Muscle of arm (tissue), 12 donors: ENCODE measurements around the gene TMEM123. TPM values are rescaled to one million over a fixed set of nuclear protein-coding genes. Genes with fewer than 3 reads are reported as not detected.

Source experiments
- DNase-seq: peaks from one replicate; pipeline ENCODE4 v3.0.0-alpha.2; 2013
- polyA plus RNA-seq, 12 donors: library from polyadenylated mRNA; unstranded; fragments of 120-200 nt; gene quantifications; one replicate each; pipeline ENCODE4 v1.2.1, GENCODE V29; 2013; ENCODE audit not compliant: insufficient read length in 12 of 12

TMEM123 gene
- polyA plus RNA-seq, 12 donors: 150 to 233 (median 194) TPM; not detected in 1

DNA sequence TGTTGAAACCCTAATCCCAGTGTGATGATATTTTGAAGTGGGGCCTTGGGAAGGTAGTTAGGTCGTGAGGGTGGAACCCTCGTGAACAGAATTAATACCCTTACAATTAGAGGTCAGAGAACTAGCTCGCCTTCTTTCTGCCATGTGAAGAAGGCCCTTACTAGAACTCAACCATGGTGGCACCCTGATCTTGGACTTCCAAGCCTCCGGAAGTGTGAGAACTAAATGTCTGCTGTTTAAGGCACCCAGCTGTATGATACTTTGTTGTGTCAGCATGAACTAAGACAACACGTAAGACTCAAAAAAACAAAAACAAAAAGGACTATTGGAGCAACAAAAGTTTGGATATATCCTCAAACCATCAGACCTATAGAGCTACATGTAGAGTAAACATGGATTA lies 52.0 kb downstream of the TMEM123 start:
- no peak for DNase-seq

DNA sequence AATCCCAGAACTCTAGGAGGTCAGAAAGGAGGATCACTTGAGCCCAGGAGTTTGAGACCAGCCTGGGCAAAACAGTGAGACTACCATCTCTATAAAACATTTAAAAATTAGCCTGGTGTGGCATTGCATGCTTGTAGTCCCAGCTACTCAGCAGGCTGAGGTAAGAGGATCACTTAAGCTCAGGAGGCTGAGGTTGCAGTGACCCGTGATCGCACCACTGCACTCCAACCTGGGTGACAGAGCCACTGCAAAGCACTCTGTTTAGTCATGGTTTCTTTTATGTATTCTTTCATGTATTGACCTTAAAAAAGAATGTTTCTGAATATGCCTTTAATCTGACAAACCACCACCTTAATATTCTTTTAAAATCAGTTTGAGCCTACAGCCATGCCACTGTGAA lies 53.4 kb downstream of the TMEM123 start:
- DNase-seq: no peak

DNA sequence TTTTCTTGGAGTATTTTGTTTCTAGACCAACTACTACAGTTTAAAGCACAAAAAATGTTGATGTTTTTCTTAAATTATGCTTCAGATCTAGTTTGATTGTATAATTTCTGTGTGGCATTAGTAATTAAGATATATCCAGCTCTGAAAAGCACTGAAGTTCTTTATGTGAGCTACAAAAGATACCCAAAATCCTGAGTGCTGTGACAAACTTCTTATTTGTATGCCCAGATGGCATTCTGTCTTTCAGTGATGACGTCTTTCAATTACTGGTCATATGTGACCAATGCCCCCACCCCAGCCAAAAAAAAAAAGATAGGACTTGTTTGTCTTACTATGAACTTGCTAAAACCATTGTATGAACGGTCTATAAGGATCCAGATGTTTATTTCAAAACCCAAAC lies 54.3 kb downstream of the TMEM123 start:
- DNase-seq: no peak

DNA sequence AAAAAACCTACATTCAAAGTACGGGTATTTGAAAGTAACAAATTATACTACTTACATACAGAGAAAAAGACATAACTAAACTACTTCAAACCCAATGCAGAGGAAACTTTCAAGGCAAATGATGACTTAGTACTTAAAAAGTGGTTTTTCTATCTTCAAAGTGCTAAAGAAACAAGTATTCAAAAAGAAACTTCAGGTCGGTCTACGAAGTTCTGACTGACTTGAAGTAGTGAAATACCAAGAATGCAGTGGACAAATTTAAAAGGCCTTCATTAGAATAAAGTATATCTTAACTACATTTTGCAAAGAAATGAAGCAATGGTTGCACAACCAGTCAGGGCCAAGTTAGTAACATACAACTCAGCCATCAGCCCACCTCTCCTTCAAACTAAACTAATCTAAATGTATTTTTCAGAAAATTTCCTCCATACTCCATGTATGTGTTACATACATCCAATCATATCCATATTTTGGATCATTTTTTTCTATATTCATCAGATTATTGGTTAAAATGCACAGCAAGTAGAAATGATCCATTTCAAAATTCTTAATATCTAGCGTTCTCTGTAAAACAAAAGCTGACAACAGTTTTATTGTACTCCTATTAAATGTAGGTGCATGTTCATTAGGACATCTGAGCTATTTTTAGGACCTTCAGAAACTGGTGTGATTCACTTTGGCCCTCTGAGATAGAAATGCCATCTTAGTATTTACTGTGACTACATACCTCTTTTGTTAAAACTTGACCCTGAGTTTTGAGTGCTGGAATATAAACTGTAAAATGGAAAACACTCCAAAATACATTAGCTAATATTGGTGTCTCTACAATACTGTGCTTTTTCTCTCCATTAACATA lies 55.6 kb downstream of the TMEM123 start:
- no peak for DNase-seq

DNA sequence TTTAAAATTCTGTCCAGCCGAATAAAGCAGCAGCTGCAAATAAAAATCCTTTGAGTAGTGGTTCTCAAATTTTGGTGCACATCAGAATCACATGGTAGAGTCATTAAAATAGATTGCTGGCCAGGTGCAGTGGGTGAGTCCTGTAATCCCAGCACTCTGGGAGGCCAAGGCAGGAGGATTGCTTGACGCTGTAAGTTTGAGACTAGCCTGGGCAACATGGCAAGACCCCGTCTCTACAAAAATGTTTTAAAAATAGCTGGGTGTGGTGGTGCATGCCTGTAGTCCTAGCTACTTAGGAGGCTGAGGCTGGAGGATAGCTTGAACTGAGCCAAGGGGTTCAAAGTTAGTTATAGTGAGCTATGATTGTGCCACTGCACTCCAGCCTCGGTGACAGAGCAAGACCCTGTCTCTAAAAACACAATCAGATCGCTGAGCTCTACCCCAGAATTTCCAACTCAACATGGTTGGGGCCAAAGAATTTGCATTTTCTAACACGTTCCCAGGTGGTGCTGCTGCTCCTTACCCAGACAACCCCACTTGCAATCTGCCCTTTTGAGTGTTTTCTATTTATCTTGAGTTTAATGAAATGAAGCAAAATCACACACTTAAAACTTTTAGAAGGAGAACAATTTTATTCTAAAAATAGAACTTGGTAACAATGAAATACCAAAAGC lies 56.7 kb downstream of the TMEM123 start:
- no peak for DNase-seq

DNA sequence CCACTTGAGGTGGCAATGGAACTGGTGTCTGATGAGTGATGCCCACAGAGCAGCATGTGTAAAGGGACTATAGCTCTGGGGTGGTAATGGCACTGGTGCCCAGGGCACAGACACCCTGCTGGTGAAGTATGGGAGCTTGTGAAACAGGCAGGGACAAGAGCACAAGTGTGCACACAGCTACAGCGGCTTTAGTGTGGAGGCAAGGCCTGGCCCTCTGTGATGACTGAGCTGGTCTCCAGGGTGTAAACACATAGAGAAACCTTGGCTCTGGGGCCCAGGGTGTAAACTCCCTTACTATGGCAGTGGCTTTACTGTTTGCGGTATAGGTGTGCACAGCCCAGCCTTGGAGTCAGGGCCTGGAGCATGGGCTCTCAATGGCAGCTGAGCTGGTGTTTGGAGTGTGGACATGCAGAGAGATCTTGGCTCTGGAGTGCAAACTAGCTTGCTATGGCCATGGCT lies 59.3 kb downstream of the TMEM123 start:
- DNase-seq: no peak

DNA sequence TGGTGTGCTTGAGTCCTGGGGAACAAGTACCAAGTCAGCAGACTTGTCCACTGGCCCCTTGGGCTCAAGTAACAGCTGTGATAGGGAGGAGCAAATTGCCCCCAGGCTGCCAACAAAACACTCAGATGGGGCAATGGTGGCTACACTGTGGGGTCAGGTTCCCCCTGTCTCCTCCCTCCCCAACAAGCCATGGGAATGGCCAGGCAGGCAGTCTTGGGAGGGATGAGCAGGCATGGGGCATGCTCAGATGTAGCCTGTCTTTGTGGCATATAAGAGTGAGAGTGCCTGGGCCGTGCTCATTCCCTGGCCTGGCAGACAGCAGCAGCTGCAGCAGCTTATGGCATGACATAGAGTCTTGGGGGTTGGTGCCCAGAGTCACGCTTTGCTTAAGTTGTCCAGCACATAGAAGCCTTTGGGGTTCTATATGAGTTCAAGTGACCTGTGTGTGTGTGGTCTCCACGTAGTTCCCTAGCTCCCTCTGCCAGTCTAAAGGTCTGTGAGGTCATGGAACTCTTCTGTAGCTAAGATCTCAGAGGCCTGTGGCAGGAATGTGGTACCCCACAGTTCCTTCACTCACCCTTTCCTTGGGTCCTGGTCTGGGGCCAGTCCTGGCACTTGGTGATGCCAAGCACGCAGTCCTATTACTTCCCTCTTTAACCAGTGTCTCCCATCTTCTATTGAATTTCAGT lies 60.9 kb downstream of the TMEM123 start:
- no peak for DNase-seq

DNA sequence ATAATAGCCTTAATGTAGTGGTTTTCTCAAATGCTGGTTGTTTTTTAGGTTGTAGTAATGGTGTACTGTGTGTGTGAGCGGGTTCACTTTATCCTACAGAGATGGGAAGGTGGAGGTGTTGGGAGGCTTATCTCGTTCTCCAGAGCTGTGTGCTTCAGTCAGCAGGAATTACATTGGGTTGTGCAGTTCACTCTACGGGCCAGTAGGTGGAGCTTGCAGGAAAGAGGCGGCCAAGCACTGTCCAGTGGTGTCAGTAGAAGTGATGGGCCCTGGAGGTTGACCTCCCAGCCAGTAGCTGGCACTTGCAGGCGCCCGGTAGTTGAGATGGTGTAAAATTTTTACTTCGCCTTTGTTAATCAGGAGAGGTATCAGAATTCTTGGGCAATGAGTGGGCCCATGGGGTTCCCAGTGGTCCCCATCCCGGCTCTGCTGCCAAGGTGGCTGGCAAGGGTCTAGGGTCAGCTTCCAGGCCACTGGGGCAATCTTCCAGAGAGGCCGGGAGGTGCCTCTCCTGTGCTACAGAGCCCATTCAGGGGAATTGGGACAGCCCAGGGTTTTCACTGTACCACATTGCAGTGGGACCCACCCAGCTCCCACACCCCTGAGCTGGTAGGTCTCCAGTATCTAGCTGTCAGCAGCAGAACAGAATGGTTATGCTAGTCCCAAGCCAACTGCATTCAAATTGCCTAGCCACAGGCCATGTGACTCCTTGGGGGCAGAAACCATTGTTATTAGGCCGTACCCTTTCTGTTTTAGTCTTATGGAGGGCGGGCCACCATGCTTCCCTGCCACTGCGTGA lies 61.7 kb downstream of the TMEM123 start:
- peak; percentile 16 for DNase-seq

DNA sequence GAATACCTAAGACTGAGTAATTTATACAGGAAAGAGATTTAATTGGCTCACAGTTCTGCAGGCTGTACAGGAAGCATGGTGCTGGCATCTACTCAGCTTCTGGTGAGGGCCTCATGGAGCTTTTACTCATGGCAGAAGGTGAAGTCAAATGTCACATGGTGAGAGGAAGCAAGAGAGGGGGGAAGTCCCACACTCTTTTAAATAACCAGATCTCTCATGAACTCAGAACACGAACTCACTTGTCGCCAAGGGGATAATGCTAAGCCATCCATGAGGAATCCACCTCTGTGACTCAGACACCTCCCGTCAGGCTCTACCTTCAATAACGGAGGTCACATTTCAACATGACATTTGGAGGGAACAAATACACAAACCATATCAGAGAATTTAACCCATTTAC lies 63.3 kb downstream of the TMEM123 start:
- DNase-seq: no peak

DNA sequence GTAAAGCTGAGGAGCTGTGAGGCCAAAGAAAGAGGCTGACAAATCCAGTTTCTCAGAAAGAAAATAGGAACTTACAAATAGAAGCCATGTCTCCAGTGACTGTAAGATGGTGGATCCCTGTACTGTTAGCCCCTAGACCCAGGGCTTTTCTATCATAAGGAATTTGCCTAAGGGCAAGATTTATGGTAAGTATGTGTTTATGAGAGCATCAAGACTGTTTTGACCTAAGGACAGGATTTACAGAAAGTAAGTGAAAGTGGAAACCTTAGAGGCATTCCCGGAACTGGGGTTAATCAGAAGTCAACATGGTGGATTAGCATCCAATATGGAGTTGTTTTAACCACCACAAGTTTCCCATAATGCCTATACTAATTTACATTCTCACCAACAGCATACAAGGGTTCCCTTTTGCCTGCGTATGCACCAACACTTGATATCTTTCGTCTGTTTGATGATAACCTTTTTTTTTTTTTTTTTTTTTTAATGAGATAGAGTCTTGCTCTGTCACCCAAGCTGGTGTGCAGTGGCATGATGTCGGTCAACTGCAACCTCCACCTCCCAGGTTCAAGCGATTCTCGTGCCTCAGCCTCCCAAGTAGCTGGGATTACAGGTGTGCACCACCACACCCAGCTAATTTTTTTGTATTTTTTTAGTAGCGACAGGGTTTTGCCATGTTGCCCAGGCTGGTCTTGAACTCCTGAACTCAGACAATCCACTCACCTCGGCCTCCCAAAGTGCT lies 65.4 kb downstream of the TMEM123 start:
- no peak for DNase-seq

DNA sequence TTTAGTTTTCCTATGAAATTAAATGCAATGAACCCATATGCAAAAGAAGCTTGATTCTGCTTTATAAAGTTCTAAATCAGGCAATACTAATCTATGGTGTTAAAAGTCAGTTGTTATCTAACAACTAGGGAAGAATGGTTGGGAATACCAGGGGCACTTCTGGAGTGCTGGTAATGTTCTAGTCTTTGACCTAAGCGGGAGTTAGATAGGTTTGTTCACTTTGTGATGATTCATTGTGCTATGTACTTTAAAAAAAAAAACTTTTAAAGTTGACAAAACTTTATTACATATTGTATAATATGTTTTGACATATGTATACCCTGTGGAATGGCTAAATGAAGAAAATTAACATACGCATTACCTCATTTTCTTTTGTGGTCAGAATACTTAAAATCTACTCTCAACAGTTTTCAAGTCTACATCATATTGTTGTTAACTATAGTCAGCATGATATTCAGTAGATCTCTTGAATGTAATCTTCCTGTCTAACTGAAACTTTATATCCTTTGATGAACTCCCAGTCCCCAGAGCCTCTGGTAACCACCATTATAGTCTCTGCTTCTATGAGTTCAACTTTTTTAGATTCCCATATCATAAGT lies 66.3 kb downstream of the TMEM123 start:
- DNase-seq: no peak

DNA sequence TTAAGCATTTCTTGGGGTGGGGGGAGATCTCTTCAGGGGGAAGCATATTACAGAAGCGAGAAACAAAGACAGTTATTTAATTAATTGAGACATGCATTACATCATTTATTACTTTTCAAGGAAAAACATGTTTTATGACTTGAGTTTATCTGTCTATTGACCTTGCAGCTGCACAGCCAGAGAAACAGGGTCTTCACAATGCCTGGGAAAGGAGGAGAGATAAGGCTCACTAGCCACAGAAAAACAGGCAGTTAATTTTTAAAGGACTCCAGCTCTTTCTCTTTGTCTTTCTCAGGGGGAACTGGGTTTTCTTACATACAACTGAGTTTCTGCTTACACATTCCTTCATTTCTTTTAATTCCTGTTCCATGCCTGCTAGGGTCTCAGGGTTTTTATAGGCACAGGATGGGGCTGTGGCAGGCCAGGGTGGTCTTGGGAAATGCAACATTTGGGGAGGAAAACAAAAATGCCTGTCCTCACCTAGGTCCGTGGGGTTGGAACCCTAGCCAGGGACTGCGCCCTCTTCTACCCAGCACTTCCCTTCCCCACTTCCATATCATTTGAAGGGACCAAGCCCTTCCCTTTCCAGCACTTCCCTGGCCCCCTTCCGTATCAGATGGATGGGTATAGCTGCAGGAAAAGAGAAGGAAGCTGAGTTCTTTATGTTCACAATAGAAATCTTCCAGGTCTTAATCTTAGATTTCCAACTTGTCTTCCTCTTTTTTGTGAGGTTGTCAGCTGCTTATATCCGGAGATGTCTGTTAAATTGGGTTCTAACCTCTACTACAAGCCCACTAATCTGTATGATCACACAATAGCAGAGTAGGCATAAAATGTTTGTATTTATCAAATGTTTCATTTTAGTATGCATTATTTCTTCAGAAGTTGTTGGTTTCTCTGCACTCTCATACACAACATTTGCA lies 67.2 kb downstream of the TMEM123 start:
- no peak for DNase-seq

DNA sequence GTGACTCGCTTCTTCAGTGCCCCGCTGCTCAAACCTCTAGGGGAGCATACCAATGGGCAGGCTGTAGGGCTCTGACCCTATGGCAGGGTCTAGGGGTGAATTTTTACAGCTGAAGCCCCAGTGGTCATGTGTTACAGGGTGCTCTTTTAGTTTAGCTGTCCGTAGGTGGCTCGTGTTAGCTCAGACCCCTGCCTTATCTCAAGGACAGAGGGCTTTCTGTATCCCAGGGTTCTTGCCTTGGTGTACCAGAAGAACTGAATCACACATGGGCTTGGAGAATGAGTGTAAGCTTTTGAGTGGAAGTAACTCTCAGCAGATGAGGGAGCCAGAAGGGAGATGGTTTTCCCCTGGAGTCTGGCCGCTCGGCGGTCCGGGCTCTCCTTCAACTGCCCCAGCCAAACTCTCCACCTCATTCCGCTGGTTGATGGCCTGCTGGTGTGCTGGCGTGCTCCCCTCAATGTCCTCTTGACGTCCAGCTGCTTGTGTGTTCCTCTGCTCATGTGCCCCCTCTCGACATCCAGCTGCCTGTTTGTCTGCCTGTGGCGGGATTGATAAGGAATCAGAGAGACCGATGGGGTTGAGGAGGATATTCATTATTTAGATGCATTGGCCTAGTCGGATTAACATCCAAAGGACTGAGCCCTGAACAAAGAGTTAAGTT lies 68.0 kb downstream of the TMEM123 start:
- DNase-seq: no peak

DNA sequence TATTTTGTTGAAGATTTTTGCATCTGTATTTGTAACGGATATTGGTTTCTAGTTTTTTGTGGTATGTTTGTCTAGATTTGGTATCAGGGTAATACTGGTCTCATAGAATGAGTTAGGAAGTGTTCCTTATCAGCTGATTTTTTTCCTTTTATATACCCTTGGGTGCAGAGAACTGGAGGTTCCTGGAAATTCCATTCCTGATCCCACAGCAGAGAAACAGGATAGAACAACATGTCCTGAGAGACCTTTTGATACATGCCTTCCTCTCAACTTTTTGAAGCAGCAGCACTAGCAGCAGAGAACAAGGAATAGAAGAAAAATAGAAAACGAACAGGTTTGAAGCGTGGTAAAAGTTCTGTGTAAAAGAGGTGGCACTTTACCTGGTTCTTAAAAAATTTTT lies 68.7 kb downstream of the TMEM123 start:
- no peak for DNase-seq

DNA sequence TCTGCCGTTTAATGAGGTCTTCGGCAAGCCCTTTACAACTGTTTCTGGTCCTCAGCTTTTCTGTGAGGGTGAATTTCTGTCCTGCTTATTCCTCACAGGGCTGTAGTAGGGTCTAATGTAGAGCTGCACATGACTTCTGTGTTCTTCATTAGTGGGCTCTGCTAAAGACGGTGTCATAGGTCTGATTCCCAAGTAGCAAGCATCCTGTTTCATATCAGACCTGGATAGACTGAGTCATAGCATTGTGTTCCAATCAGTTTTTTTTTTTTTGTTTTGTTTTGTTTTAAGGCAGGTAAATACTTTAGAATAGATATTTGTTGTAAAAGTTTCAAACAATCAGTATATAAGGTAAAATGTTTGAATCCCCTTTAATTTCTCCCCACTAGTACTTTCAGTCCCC lies 70.2 kb downstream of the TMEM123 start:
- no peak for DNase-seq

DNA sequence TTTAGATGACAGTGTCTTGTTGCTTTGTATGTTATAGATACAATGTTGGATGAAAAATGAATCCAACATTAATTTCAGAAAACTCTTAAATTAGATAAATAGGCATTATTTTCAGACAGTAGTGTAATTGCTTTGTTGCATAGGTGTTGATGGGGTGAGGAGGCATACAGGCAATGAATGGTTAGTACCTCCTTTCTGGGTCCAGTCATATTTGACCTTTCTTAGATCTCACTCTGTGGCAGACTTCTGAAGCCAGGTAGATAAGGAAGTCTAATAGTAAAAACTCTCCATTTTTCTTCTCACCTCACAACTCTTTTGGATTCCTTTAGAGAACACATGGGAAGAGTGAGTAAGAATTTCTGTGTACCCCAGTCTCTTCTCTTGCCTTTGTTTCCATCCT lies 73.7 kb downstream of the TMEM123 start:
- DNase-seq: no peak

DNA sequence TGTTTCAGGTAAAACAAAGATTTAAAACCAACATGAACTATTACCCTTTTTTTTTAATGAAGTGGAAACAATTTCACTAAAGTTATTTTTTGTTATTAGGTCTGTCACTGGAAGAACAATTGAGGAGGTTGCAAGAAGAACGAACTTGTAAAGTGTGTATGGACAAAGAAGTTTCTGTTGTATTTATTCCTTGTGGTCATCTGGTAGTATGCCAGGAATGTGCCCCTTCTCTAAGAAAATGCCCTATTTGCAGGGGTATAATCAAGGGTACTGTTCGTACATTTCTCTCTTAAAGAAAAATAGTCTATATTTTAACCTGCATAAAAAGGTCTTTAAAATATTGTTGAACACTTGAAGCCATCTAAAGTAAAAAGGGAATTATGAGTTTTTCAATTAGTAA lies 74.7 kb downstream of the TMEM123 start:
- no peak for DNase-seq

DNA sequence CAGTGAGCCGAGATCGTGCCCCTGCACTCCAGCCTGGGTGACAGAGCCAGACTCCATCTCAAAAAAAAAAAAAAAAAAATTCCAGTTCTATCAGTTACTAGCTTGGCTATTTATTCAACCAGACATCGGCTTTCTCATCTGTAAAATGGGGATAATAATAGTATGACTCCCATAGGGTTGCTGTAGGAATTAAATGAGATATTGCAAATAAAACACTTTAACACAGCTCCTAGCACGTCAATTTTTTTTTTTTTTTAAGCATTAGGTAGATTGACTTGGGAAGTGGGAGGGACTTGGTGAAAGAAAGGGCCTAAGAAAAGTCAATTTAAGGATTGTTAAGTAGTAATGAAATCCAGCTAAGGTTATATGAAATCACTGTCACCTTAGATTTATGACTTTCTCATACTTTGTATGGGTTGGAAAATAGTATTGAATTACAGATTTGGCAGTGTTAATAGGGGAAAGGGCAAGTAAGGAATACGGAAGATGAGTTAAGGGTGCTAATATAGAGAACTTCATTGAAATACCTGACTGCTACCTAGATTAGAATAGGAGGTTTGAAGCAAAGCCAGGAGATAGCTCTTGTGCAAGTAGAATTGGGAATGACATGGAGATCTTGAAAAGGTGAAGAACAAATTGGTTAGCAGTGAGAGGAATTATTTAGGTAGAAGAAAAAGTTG lies 76.7 kb downstream of the TMEM123 start:
- DNase-seq: no peak
